OCI-M2 (cell line): ENCODE results near the gene CKLF.

Source experiments
- DNase-seq: peaks from one replicate; lab custom pipeline; 2025; ENCODE audit not compliant: unreplicated experiment; lab: John Stamatoyannopoulos, UW

Gene CKLF

GRCh38 chr16:66517586-66518263 lies 34.7 kb upstream of the CKLF start:
- no peak for DNase-seq

GRCh38 chr16:66519482-66520373 lies 32.6 kb upstream of the CKLF start:
- DNase-seq: no peak

GRCh38 chr16:66520406-66521170 lies 31.8 kb upstream of the CKLF start:
- no peak for DNase-seq

- no peak for DNase-seq
Observed at GRCh38 chr16:66521252-66521713, 31.1 kb upstream of the CKLF start.

GRCh38 chr16:66521951-66522771 lies 30.2 kb upstream of the CKLF start:
- DNase-seq: no peak

- DNase-seq: no peak
Observed at GRCh38 chr16:66522816-66523590, 29.4 kb upstream of the CKLF start.

GRCh38 chr16:66523861-66524354 lies 28.5 kb upstream of the CKLF start:
- no peak for DNase-seq

GRCh38 chr16:66524601-66525164 lies 27.7 kb upstream of the CKLF start:
- DNase-seq: no peak

GRCh38 chr16:66525396-66526180 lies 26.8 kb upstream of the CKLF start:
- no peak for DNase-seq

- DNase-seq: no peak
Observed at GRCh38 chr16:66528294-66528693, 24.1 kb upstream of the CKLF start.

GRCh38 chr16:66529475-66529874 lies 22.9 kb upstream of the CKLF start:
- no peak for DNase-seq

- no peak for DNase-seq
Observed at GRCh38 chr16:66534376-66534799, 18.0 kb upstream of the CKLF start.

- no peak for DNase-seq
Observed at GRCh38 chr16:66536525-66536924, 15.9 kb upstream of the CKLF start.

GRCh38 chr16:66537236-66537635 lies 15.1 kb upstream of the CKLF start:
- DNase-seq: no peak

GRCh38 chr16:66538910-66539309 lies 13.5 kb upstream of the CKLF start:
- DNase-seq: no peak

- no peak for DNase-seq
Observed at GRCh38 chr16:66539623-66540469, 12.5 kb upstream of the CKLF start.
